OCI-LY1 (cell line): ENCODE data around the gene SAYSD1.
"Not testable (repeated sequence)": the region's sequence is repeated elsewhere in the genome, so short reads cannot be mapped to it uniquely, and the experiment has no call there.

ENCODE experiments used
- H2AFZ ChIP-seq: fragments of 200-600 bp; sonication (generic), shearing (Covaris generic); 2 replicates; pipeline ENCODE4 v1.6.0; 2014; ENCODE audit warnings: antibody characterized with exemption, mild to moderate bottlenecking, low read length
- H3F3A ChIP-seq: fragments of 200-600 bp; sonication (generic), shearing (Covaris generic); 2 replicates; pipeline ENCODE4 v1.6.0; 2014; ENCODE audit warnings: mild to moderate bottlenecking, antibody characterized with exemption, low read length, moderate library complexity; ENCODE audit not compliant: insufficient read depth
- H3K27ac ChIP-seq: fragments of 200-600 bp; sonication (generic); 2 replicates; pipeline ENCODE4 v1.5.1; 2014; ENCODE audit warnings: low read length, mixed run types, mild to moderate bottlenecking, low read depth; ENCODE audit not compliant: poor library complexity, severe bottlenecking
- H3K27me3 ChIP-seq: fragments of 200-600 bp; sonication (generic); 2 replicates; pipeline ENCODE4 v1.6.0; 2014; ENCODE audit warnings: antibody characterized with exemption, mild to moderate bottlenecking, low read length, moderate library complexity; ENCODE audit not compliant: insufficient read depth
- H3K36me3 ChIP-seq: fragments of 200-600 bp; sonication (generic); 2 replicates; pipeline ENCODE4 v1.6.1; 2014; ENCODE audit warnings: mild to moderate bottlenecking, antibody characterized with exemption, low read length, moderate library complexity, mixed read lengths; ENCODE audit not compliant: insufficient read depth
- H3K4me1 ChIP-seq: fragments of 200-600 bp; sonication (generic); 2 replicates; pipeline ENCODE4 v1.5.1; 2014; ENCODE audit warnings: mild to moderate bottlenecking, low read length, moderate library complexity; ENCODE audit not compliant: insufficient read depth, severe bottlenecking
- H3K4me2 ChIP-seq: fragments of 200-600 bp; sonication (generic), shearing (Covaris generic); 2 replicates; pipeline ENCODE4 v1.6.1; 2014; ENCODE audit warnings: low read length
- H3K4me3 ChIP-seq: fragments of 200-600 bp; sonication (generic); 2 replicates; pipeline ENCODE4 v1.5.1; 2014; ENCODE audit warnings: low read length, low read depth, mild to moderate bottlenecking, mixed read lengths; ENCODE audit not compliant: poor library complexity, severe bottlenecking
- H3K79me2 ChIP-seq: fragments of 200-600 bp; shearing (Covaris generic); 2 replicates; pipeline ENCODE4 v1.6.1; 2016; ENCODE audit warnings: mixed run types, low read length, mixed read lengths; ENCODE audit not compliant: insufficient read depth
- H3K9ac ChIP-seq: fragments of 200-600 bp; sonication (generic), shearing (Covaris generic); 2 replicates; pipeline ENCODE4 v1.6.1; 2014; ENCODE audit warnings: mild to moderate bottlenecking, low read length, mixed read lengths
- H3K9me2 ChIP-seq: fragments of 200-600 bp; sonication (generic), shearing (Covaris generic); 2 replicates; pipeline ENCODE4 v1.6.1; 2014; ENCODE audit warnings: low read depth, mild to moderate bottlenecking, low read length, mixed read lengths
- H3K9me3 ChIP-seq: fragments of 200-600 bp; shearing (Covaris generic); 2 replicates; pipeline ENCODE4 v1.6.1; 2014; ENCODE audit warnings: low read length, mixed read lengths
- H4K20me1 ChIP-seq: fragments of 200-600 bp; sonication (generic), shearing (Covaris generic); 2 replicates; pipeline ENCODE4 v1.6.0; 2016; ENCODE audit warnings: mild to moderate bottlenecking, low read length; ENCODE audit not compliant: insufficient read depth
- CTCF ChIP-seq: fragments of 200-600 bp; sonication (generic), shearing (Covaris generic); IDR thresholded peaks from 2 replicates; pipeline ENCODE4 v1.5.1; 2017; ENCODE audit warnings: mild to moderate bottlenecking, antibody characterized with exemption, low read length, moderate library complexity, mixed read lengths
- EZH2 ChIP-seq: fragments of 200-600 bp; sonication (generic), shearing (Covaris generic); IDR thresholded peaks from 2 replicates; pipeline ENCODE4 v1.8.0; 2017; ENCODE audit warnings: borderline replicate concordance, mixed run types, mild to moderate bottlenecking, antibody characterized with exemption, low read length, moderate library complexity, mixed read lengths

The SAYSD1 gene

GRCh38 chr6:39140556-39141167, 25.7 kb upstream of the SAYSD1 start:
- Histone ChIP-seq H3K27me3 (no peaks in the 10 kb centered on the region), H4K20me1 (no peaks in the 10 kb centered on the region), H3K36me3 (no peaks in the 10 kb centered on the region), H3K9ac (no peak overlapping the region), H3K4me2 (no peak overlapping the region), H3K9me2 (no peaks in the 10 kb centered on the region), H2AFZ (no peak overlapping the region), H3K4me3 (no peak overlapping the region), H3F3A (no peaks in the 10 kb centered on the region), H3K9me3 (no peaks in the 10 kb centered on the region), H3K79me2 (no peaks in the 10 kb centered on the region), H3K4me1 (no peaks in the 10 kb centered on the region), H3K27ac (no peak overlapping the region)
- TF ChIP-seq EZH2 (no peak), CTCF (no peak)

- Histone ChIP-seq H2AFZ (no peak overlapping the region), H3K9ac (no peak overlapping the region), H3K4me3 (no peak overlapping the region), H4K20me1 (no peaks in the 10 kb centered on the region), H3K79me2 (no peaks in the 10 kb centered on the region), H3K4me1 (no peaks in the 10 kb centered on the region), H3K36me3 (no peaks in the 10 kb centered on the region), H3F3A (no peaks in the 10 kb centered on the region), H3K27ac (no peak overlapping the region), H3K9me3 (no peaks in the 10 kb centered on the region), H3K9me2 (no peaks in the 10 kb centered on the region), H3K27me3 (no peaks in the 10 kb centered on the region), H3K4me2 (no peak overlapping the region)
- no peak for TF ChIP-seq CTCF
Measured at GRCh38 chr6:39137245-39137644, 22.3 kb upstream of the SAYSD1 start.

- not testable (repeated sequence) for H2AFZ ChIP-seq, H3K36me3 ChIP-seq, H3K79me2 ChIP-seq, H3K27ac ChIP-seq, H3K9me3 ChIP-seq, H3K4me3 ChIP-seq, H3K4me2 ChIP-seq, H3K9ac ChIP-seq, H3K9me2 ChIP-seq, H3F3A ChIP-seq, H3K27me3 ChIP-seq, H3K4me1 ChIP-seq, H4K20me1 ChIP-seq
Measured at GRCh38 chr6:39136207-39136606, 21.2 kb upstream of the SAYSD1 start.

- H3K36me3 ChIP-seq = not testable (repeated sequence)
Measured at GRCh38 chr6:39134761-39135160, 19.8 kb upstream of the SAYSD1 start.

More at GRCh38 chr6:39134761-39135160, 19.8 kb upstream of the SAYSD1 start:
- not testable (repeated sequence) for H3K9ac ChIP-seq, H3K79me2 ChIP-seq, H3K27ac ChIP-seq, H3K9me3 ChIP-seq, H4K20me1 ChIP-seq, H3K4me3 ChIP-seq, H3K9me2 ChIP-seq, H3K4me1 ChIP-seq, H3F3A ChIP-seq, H3K4me2 ChIP-seq, H3K27me3 ChIP-seq, H2AFZ ChIP-seq
